ENCODE results near the gene ERFL.

ERFL gene

GRCh38 chr19:41897820-41898219 is 30.4 kb downstream of the ERFL start:
- Histone ChIP-seq H3K4me1 (ENCODE audit: insufficient read depth, low read length) (no peaks in the 10 kb centered on the region), H3K27me3 (ENCODE audit: control insufficient read depth in 1 of 2, insufficient read depth in 2 of 2, low read length in 2 of 2) (no peaks in the 10 kb centered on the region), H3K36me3 (ENCODE audit: insufficient read depth, low read length) (peaks cover 43% of the 10 kb centered on the region), H3K9ac (ENCODE audit: low read length) (no peak overlapping the region), H3K27ac (ENCODE audit: low read depth, low read length) (no peak overlapping the region), H3K4me3 (ENCODE audit: low read depth in 1 of 2, low read length in 2 of 2) (no peak overlapping the region), H3K9me3 (ENCODE audit: low read length) (no peaks in the 10 kb centered on the region)

GRCh38 chr19:41897181-41897580 is 31.1 kb downstream of the ERFL start:
- H3K9me3 ChIP-seq (ENCODE audit: low read length): no peaks in the 10 kb centered on the region
- H3K4me1 ChIP-seq (ENCODE audit: insufficient read depth, low read length): no peaks in the 10 kb centered on the region
- H3K27ac ChIP-seq (ENCODE audit: low read depth, low read length): no peak overlapping the region
- no peak overlapping the region for H3K9ac ChIP-seq (ENCODE audit: low read length)
- H3K4me3 ChIP-seq (ENCODE audit: low read depth in 1 of 2, low read length in 2 of 2): no peak overlapping the region
- H3K27me3 ChIP-seq (ENCODE audit: control insufficient read depth in 1 of 2, insufficient read depth in 2 of 2, low read length in 2 of 2): no peaks in the 10 kb centered on the region
- H3K36me3 ChIP-seq (ENCODE audit: insufficient read depth, low read length): peaks cover 38% of the 10 kb centered on the region

GRCh38 chr19:41896581-41896942 is 31.7 kb downstream of the ERFL start:
- H3K9ac ChIP-seq (ENCODE audit: low read length): no peak overlapping the region
- no peak overlapping the region for H3K27ac ChIP-seq (ENCODE audit: low read depth, low read length)
- H3K9me3 ChIP-seq (ENCODE audit: low read length): no peaks in the 10 kb centered on the region
- H3K4me3 ChIP-seq (ENCODE audit: low read depth in 1 of 2, low read length in 2 of 2): no peak overlapping the region
- H3K4me1 ChIP-seq (ENCODE audit: insufficient read depth, low read length): no peaks in the 10 kb centered on the region
- peaks cover 32% of the 10 kb centered on the region for H3K36me3 ChIP-seq (ENCODE audit: insufficient read depth, low read length)
- no peaks in the 10 kb centered on the region for H3K27me3 ChIP-seq (ENCODE audit: control insufficient read depth in 1 of 2, insufficient read depth in 2 of 2, low read length in 2 of 2)

- H3K4me3 ChIP-seq (ENCODE audit: low read depth in 1 of 2, low read length in 2 of 2): no peak overlapping the region
- no peaks in the 10 kb centered on the region for H3K9me3 ChIP-seq (ENCODE audit: low read length)
- peaks cover 32% of the 10 kb centered on the region for H3K36me3 ChIP-seq (ENCODE audit: insufficient read depth, low read length)
- H3K27ac ChIP-seq (ENCODE audit: low read depth, low read length): no peak overlapping the region
- H3K4me1 ChIP-seq (ENCODE audit: insufficient read depth, low read length): no peaks in the 10 kb centered on the region
- H3K9ac ChIP-seq (ENCODE audit: low read length): no peak overlapping the region
- H3K27me3 ChIP-seq (ENCODE audit: control insufficient read depth in 1 of 2, insufficient read depth in 2 of 2, low read length in 2 of 2): no peaks in the 10 kb centered on the region
Measured at GRCh38 chr19:41895745-41896580, 32.3 kb downstream of the ERFL start.

GRCh38 chr19:41894350-41894749 is 33.9 kb downstream of the ERFL start:
- Histone ChIP-seq H3K27me3 (ENCODE audit: control insufficient read depth in 1 of 2, insufficient read depth in 2 of 2, low read length in 2 of 2) (no peaks in the 10 kb centered on the region), H3K27ac (ENCODE audit: low read depth, low read length) (no peak overlapping the region), H3K4me1 (ENCODE audit: insufficient read depth, low read length) (no peaks in the 10 kb centered on the region), H3K36me3 (ENCODE audit: insufficient read depth, low read length) (peaks cover 29% of the 10 kb centered on the region), H3K9ac (ENCODE audit: low read length) (no peak overlapping the region), H3K4me3 (ENCODE audit: low read depth in 1 of 2, low read length in 2 of 2) (no peak overlapping the region), H3K9me3 (ENCODE audit: low read length) (no peaks in the 10 kb centered on the region)

GRCh38 chr19:41893899-41894298 is 34.4 kb downstream of the ERFL start:
- H3K36me3 ChIP-seq (ENCODE audit: insufficient read depth, low read length): peaks cover 33% of the 10 kb centered on the region
- H3K27ac ChIP-seq (ENCODE audit: low read depth, low read length): no peak overlapping the region
- H3K4me3 ChIP-seq (ENCODE audit: low read depth in 1 of 2, low read length in 2 of 2): no peak overlapping the region
- no peaks in the 10 kb centered on the region for H3K9me3 ChIP-seq (ENCODE audit: low read length)
- no peak overlapping the region for H3K9ac ChIP-seq (ENCODE audit: low read length)
- H3K4me1 ChIP-seq (ENCODE audit: insufficient read depth, low read length): no peaks in the 10 kb centered on the region
- no peaks in the 10 kb centered on the region for H3K27me3 ChIP-seq (ENCODE audit: control insufficient read depth in 1 of 2, insufficient read depth in 2 of 2, low read length in 2 of 2)

- peaks cover 23% of the 10 kb centered on the region for H3K36me3 ChIP-seq (ENCODE audit: insufficient read depth, low read length)
- H3K4me1 ChIP-seq (ENCODE audit: insufficient read depth, low read length): no peaks in the 10 kb centered on the region
- H3K27ac ChIP-seq (ENCODE audit: low read depth, low read length): no peak overlapping the region
- no peaks in the 10 kb centered on the region for H3K9me3 ChIP-seq (ENCODE audit: low read length)
- no peaks in the 10 kb centered on the region for H3K27me3 ChIP-seq (ENCODE audit: control insufficient read depth in 1 of 2, insufficient read depth in 2 of 2, low read length in 2 of 2)
- no peak overlapping the region for H3K4me3 ChIP-seq (ENCODE audit: low read depth in 1 of 2, low read length in 2 of 2)
- H3K9ac ChIP-seq (ENCODE audit: low read length): no peak overlapping the region
Measured at GRCh38 chr19:41892173-41892902, 35.9 kb downstream of the ERFL start.

- Histone ChIP-seq H3K27ac (ENCODE audit: low read depth, low read length) (no peak overlapping the region), H3K36me3 (ENCODE audit: insufficient read depth, low read length) (peaks cover 20% of the 10 kb centered on the region), H3K9me3 (ENCODE audit: low read length) (no peaks in the 10 kb centered on the region), H3K9ac (ENCODE audit: low read length) (no peak overlapping the region), H3K4me3 (ENCODE audit: low read depth in 1 of 2, low read length in 2 of 2) (no peak overlapping the region), H3K4me1 (ENCODE audit: insufficient read depth, low read length) (no peaks in the 10 kb centered on the region), H3K27me3 (ENCODE audit: control insufficient read depth in 1 of 2, insufficient read depth in 2 of 2, low read length in 2 of 2) (no peaks in the 10 kb centered on the region)
Measured at GRCh38 chr19:41890936-41891335, 37.3 kb downstream of the ERFL start.

- Histone ChIP-seq H3K36me3 (ENCODE audit: insufficient read depth, low read length) (peaks cover 12% of the 10 kb centered on the region), H3K27me3 (ENCODE audit: control insufficient read depth in 1 of 2, insufficient read depth in 2 of 2, low read length in 2 of 2) (no peaks in the 10 kb centered on the region), H3K9ac (ENCODE audit: low read length) (no peak overlapping the region), H3K9me3 (ENCODE audit: low read length) (no peaks in the 10 kb centered on the region), H3K4me3 (ENCODE audit: low read depth in 1 of 2, low read length in 2 of 2) (no peak overlapping the region), H3K27ac (ENCODE audit: low read depth, low read length) (no peak overlapping the region), H3K4me1 (ENCODE audit: insufficient read depth, low read length) (peaks cover 2% of the 10 kb centered on the region)
Measured at GRCh38 chr19:41889896-41890295, 38.4 kb downstream of the ERFL start.

- H3K4me1 ChIP-seq (ENCODE audit: insufficient read depth, low read length): peaks cover 7% of the 10 kb centered on the region
- H3K27me3 ChIP-seq (ENCODE audit: control insufficient read depth in 1 of 2, insufficient read depth in 2 of 2, low read length in 2 of 2): no peaks in the 10 kb centered on the region
- H3K4me3 ChIP-seq (ENCODE audit: low read depth in 1 of 2, low read length in 2 of 2): no peak overlapping the region
- no peak overlapping the region for H3K27ac ChIP-seq (ENCODE audit: low read depth, low read length)
- H3K9ac ChIP-seq (ENCODE audit: low read length): no peak overlapping the region
- peaks cover 6% of the 10 kb centered on the region for H3K36me3 ChIP-seq (ENCODE audit: insufficient read depth, low read length)
- no peaks in the 10 kb centered on the region for H3K9me3 ChIP-seq (ENCODE audit: low read length)
Measured at GRCh38 chr19:41888926-41889325, 39.3 kb downstream of the ERFL start.

- H3K27me3 ChIP-seq (ENCODE audit: control insufficient read depth in 1 of 2, insufficient read depth in 2 of 2, low read length in 2 of 2): no peaks in the 10 kb centered on the region
Measured at GRCh38 chr19:41887711-41888382, 40.4 kb downstream of the ERFL start.

More at GRCh38 chr19:41887711-41888382, 40.4 kb downstream of the ERFL start:
- Histone ChIP-seq H3K9me3 (ENCODE audit: low read length) (no peaks in the 10 kb centered on the region), H3K4me3 (ENCODE audit: low read depth in 1 of 2, low read length in 2 of 2) (no peak overlapping the region), H3K27ac (ENCODE audit: low read depth, low read length) (no peak overlapping the region), H3K9ac (ENCODE audit: low read length) (no peak overlapping the region), H3K36me3 (ENCODE audit: insufficient read depth, low read length) (peaks cover 6% of the 10 kb centered on the region), H3K4me1 (ENCODE audit: insufficient read depth, low read length) (peaks cover 7% of the 10 kb centered on the region)

Data from muscle layer of colon (tissue), 2 donors.